ENCODE measurements around the gene PALB2. TPM values are rescaled to one million over a fixed set of nuclear protein-coding genes. Genes with fewer than 3 reads are reported as not detected.
A peak's percentile ranks its signal among the peaks of the same experiment; 100 is the strongest.

PALB2 gene
- total and polyA plus RNA-seq, 10 of the 15 experiments (the other 5 are each of a cell fraction or from before 2014, with no cell fraction given) = 9.2 to 24.6 (median 17.6) TPM

DNA sequence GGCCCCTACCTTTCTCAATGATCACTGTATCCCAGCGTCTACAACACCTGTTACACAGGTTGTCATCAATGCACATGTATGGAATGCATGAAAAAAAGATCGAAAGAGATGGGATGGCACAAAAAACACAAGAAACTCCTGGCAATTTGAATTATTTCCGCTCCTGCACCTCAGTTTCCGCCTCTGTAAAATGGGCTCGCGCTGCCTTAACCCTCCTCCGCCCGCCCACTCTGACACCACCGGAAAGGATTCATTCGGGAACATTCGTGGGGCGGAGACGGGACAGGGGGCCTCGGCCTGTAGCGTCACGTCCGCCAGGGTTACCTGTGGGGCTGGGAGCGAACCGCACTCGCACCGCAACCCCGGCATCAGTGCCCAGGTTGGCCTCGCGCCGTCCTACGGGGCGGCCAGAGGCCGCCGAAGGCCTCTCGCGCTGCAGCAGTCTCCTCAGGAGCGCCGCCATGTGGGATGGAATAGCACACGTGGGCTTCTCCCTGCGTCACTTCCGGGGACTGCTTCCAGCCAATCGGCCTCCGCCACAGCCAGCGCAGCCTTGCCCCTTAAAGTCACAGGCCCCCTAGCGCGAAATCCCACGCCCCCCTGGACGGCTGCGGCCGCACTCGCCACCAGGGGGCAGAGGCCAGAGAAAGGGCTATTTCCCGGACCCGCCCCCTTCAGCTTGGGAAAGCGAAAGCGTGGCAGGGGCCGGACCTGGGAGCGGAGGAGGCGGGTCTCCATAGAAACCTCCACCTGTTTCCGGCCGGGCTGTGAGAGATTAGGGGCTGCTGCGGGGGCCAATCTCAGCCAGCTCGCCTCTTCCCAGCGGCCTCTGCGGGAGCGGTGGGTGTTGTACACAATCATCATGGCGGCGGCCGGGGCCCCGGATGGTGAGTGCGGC, 84.0 kb downstream of the PALB2 start, which contains the start of the genes EARS2 and UBFD1:
TSS of gene EARS2 (minus strand) at position 470 of the 898 bp plus-strand sequence. CDS start at position 463, 7 bp downstream.
TSS of gene UBFD1 (plus strand) at position 847 of the 898 bp plus-strand sequence. CDS start at position 863, 16 bp downstream.
- POLR2A ChIA-PET = interaction anchor here (0.9 kb wide), 1 partner anchor 50 kb away, joined by 4 read pairs; no protein-coding TSS in a partner anchor
- peak within 1 kb of the TSS; percentile 85 for H3K4me2 ChIP-seq (ENCODE audit: control insufficient read depth, insufficient read depth)
- TSS peak; percentile 79 for BruUV-seq (replicated peaks)
- no peaks in the 10 kb centered on the region for H3K27me3 ChIP-seq (replicated peaks in 1 of 2; ENCODE audit: control insufficient read depth in 2 of 2, insufficient read depth in 2 of 2, low read length in 1 of 2)
- ATAC-seq = peak; percentile 94
- WGBS (ENCODE audit: insufficient coverage, insufficient replicate concordance, low lambda C conversion rate, missing lambda C conversion rate) = 1% methylated on average over 60 of the region's 65 CpGs
- intact Hi-C loops (cut with micrococcal nuclease; ENCODE audit: unreplicated experiment) = loop anchor here (1.0 to 10.0 kb wide), 5 partner anchors 39 to 170 kb away; partner anchors contain the start of genes DCTN5, NDUFAB1 and PALB2
- CTCF ChIA-PET = interaction anchor here (0.6 to 5.0 kb wide), 8 partner anchors 8 to 374 kb away, joined by 3 to 35 read pairs (median 6); partner anchors contain the start of genes GGA2, NDUFAB1 and SCNN1G
- no peaks in the 10 kb centered on the region for H3K9me3 ChIP-seq (replicated peaks; ENCODE audit: control insufficient read depth, insufficient read depth, low read length)
- RAD21 ChIA-PET (ENCODE audit: unreplicated experiment) = interaction anchor here (1.0 to 2.8 kb wide), 7 partner anchors 14 to 169 kb away, joined by 3 to 15 read pairs (median 3); partner anchors contain the start of genes COG7 and NDUFAB1
- DNase-seq (ENCODE audit: low read depth, low spot score) = peak; percentile 95
- H2AFZ ChIP-seq (ENCODE audit: control insufficient read depth, low read depth, low read length) = peak within 1 kb of the TSS; percentile 93
- peak within 1 kb of the TSS; percentile 84 for H3K9ac ChIP-seq (ENCODE audit: control insufficient read depth, insufficient read depth, low read length)
- peak within 1 kb of the TSS; percentile 92 for H3K4me3 ChIP-seq
- peaks cover 51% of the 10 kb centered on the region for H3K79me2 ChIP-seq (ENCODE audit: control insufficient read depth, insufficient read depth, low read length)
- peaks cover 0 to 20% of the 10 kb centered on the region in 2 experiments for H3K36me3 ChIP-seq (ENCODE audit: control insufficient read depth in 2 of 2, insufficient read depth in 2 of 2, low read length in 1 of 2)
- SMC1A ChIA-PET (ENCODE audit: uncharacterized antibody, unreplicated experiment) = interaction anchor here (0.9 to 2.6 kb wide), 8 partner anchors 40 to 374 kb away, joined by 3 to 9 read pairs (median 4); no protein-coding TSS in a partner anchor
- FAIRE-seq = peak; percentile 97
- peak within 1 kb of the TSS; percentile 95 for H3K27ac ChIP-seq (ENCODE audit: control insufficient read depth, insufficient read depth)
- no peaks in the 10 kb centered on the region for H4K20me1 ChIP-seq (ENCODE audit: control insufficient read depth, insufficient read depth)
- H3K4me1 ChIP-seq (ENCODE audit: control insufficient read depth, insufficient read depth, low read length) = no peaks in the 10 kb centered on the region; the same call in none of the 2 replicates
- in situ Hi-C loops (cut with MboI) = no loop called here
- TF ChIP-seq ZNF207 (IDR thresholded peaks at IDR 0.05; ENCODE audit: borderline replicate concordance) = peak; percentile 84; the same call in 1 of the 2 replicates
- peak; percentile 78 for TF ChIP-seq FOXK2 (IDR thresholded peaks at IDR 0.05)
- TF ChIP-seq, protein P1, sequence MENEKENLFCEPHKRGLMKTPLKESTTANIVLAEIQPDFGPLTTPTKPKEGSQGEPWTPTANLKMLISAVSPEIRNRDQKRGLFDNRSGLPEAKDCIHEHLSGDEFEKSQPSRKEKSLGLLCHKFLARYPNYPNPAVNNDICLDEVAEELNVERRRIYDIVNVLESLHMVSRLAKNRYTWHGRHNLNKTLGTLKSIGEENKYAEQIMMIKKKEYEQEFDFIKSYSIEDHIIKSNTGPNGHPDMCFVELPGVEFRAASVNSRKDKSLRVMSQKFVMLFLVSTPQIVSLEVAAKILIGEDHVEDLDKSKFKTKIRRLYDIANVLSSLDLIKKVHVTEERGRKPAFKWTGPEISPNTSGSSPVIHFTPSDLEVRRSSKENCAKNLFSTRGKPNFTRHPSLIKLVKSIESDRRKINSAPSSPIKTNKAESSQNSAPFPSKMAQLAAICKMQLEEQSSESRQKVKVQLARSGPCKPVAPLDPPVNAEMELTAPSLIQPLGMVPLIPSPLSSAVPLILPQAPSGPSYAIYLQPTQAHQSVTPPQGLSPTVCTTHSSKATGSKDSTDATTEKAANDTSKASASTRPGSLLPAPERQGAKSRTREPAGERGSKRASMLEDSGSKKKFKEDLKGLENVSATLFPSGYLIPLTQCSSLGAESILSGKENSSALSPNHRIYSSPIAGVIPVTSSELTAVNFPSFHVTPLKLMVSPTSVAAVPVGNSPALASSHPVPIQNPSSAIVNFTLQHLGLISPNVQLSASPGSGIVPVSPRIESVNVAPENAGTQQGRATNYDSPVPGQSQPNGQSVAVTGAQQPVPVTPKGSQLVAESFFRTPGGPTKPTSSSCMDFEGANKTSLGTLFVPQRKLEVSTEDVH (IDR thresholded peaks at IDR 0.05; ENCODE audit: low read depth, partially characterized antibody) = no peak
- TF ChIP-seq RB1 (IDR thresholded peaks at IDR 0.05; ENCODE audit: borderline replicate concordance) = peak; percentile 71
- peak; percentile 57 for TF ChIP-seq EED (IDR thresholded peaks at IDR 0.05; ENCODE audit: low read depth)
- peak; percentile 39; the same call in 1 of the 2 replicates for TF ChIP-seq GATAD2B (conservative IDR thresholded peaks at IDR 0.05; ENCODE audit: low read depth)
- no peak for TF ChIP-seq SUZ12 (IDR thresholded peaks at IDR 0.05; ENCODE audit: unreplicated experiment)
- TF ChIP-seq CREM (IDR thresholded peaks at IDR 0.05; ENCODE audit: low read depth) = peak; percentile 94
- no peak for TF ChIP-seq MTA2 (IDR thresholded peaks at IDR 0.05; ENCODE audit: low read depth)
- TF ChIP-seq, protein P2, sequence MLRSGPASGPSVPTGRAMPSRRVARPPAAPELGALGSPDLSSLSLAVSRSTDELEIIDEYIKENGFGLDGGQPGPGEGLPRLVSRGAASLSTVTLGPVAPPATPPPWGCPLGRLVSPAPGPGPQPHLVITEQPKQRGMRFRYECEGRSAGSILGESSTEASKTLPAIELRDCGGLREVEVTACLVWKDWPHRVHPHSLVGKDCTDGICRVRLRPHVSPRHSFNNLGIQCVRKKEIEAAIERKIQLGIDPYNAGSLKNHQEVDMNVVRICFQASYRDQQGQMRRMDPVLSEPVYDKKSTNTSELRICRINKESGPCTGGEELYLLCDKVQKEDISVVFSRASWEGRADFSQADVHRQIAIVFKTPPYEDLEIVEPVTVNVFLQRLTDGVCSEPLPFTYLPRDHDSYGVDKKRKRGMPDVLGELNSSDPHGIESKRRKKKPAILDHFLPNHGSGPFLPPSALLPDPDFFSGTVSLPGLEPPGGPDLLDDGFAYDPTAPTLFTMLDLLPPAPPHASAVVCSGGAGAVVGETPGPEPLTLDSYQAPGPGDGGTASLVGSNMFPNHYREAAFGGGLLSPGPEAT (IDR thresholded peaks at IDR 0.05; ENCODE audit: low read depth) = peak; percentile 96
- TF ChIP-seq CREB1 (IDR thresholded peaks at IDR 0.05; ENCODE audit: low read depth) = peak; percentile 90
- TF ChIP-seq STAT3 (IDR thresholded peaks at IDR 0.05; ENCODE audit: low read depth, low read length) = no peak
- no peak for TF ChIP-seq SIX5 (IDR thresholded peaks at IDR 0.05; ENCODE audit: low read depth, low read length, severe bottlenecking)
- no peak for TF ChIP-seq CEBPB (IDR thresholded peaks at IDR 0.05; ENCODE audit: borderline replicate concordance in 1 of 2, low read depth in 2 of 2, low read length in 2 of 2)
- no peak for TF ChIP-seq ZBED1 (IDR thresholded peaks at IDR 0.05; ENCODE audit: borderline replicate concordance)
- TF ChIP-seq RCOR1 (conservative IDR thresholded peaks at IDR 0.05; ENCODE audit: low read depth, low read length) = peak; percentile 45; the same call in 1 of the 2 replicates
- TF ChIP-seq IRF5 (IDR thresholded peaks at IDR 0.05; ENCODE audit: borderline replicate concordance) = no peak
